GM23338 (cell line): ENCODE data around the gene ACOX3. TPM values are rescaled to one million over a fixed set of nuclear protein-coding genes. Genes with fewer than 3 reads are reported as not detected.

ENCODE experiments used
- POLR2AphosphoS5 ChIP-seq: IDR thresholded peaks from 2 replicates; pipeline ENCODE4 v1.6.1; 2016; ENCODE audit warnings: antibody characterized with exemption, low read depth
- REST ChIP-seq: IDR thresholded peaks from one replicate; pipeline ENCODE4 v1.6.1; 2018; ENCODE audit warnings: antibody characterized with exemption; ENCODE audit not compliant: unreplicated experiment
- ZNF331 ChIP-seq: fragments of 250-450 bp; sonication (Bioruptor Pico); IDR thresholded peaks from 2 replicates; pipeline ENCODE4 v1.5.0; 2020; ENCODE audit warnings: low read depth, mild to moderate bottlenecking, moderate library complexity
- polyA plus RNA-seq: library from polyadenylated mRNA; unstranded; fragments of >200 nt; fragmentation: Nextera tagmentation; extraction: Ambion mirVana; gene quantifications from 2 replicates; pipeline ENCODE4 v1.2.1, GENCODE V29; 2016
- total RNA-seq: library from RNA; depleted of rRNA; stranded (reverse); fragments of >200 nt; shearing (Covaris generic); gene quantifications from 2 replicates; pipeline ENCODE4 v1.2.3, GENCODE V29; 2014
- TF ChIP-seq, protein P1 (sequence below): fragments of 250-450 bp; sonication (Bioruptor Pico); IDR thresholded peaks from 2 replicates; pipeline ENCODE4 v1.5.0; 2020; ENCODE audit warnings: mild to moderate bottlenecking, moderate library complexity

ACOX3 gene
- total and polyA plus RNA-seq, 2 experiments from 2014 or later: 6.4 to 17.2 TPM

GRCh38 chr4:8345946-8346814 is 94.3 kb downstream of the ACOX3 start (continued):
- TF ChIP-seq, protein P1, sequence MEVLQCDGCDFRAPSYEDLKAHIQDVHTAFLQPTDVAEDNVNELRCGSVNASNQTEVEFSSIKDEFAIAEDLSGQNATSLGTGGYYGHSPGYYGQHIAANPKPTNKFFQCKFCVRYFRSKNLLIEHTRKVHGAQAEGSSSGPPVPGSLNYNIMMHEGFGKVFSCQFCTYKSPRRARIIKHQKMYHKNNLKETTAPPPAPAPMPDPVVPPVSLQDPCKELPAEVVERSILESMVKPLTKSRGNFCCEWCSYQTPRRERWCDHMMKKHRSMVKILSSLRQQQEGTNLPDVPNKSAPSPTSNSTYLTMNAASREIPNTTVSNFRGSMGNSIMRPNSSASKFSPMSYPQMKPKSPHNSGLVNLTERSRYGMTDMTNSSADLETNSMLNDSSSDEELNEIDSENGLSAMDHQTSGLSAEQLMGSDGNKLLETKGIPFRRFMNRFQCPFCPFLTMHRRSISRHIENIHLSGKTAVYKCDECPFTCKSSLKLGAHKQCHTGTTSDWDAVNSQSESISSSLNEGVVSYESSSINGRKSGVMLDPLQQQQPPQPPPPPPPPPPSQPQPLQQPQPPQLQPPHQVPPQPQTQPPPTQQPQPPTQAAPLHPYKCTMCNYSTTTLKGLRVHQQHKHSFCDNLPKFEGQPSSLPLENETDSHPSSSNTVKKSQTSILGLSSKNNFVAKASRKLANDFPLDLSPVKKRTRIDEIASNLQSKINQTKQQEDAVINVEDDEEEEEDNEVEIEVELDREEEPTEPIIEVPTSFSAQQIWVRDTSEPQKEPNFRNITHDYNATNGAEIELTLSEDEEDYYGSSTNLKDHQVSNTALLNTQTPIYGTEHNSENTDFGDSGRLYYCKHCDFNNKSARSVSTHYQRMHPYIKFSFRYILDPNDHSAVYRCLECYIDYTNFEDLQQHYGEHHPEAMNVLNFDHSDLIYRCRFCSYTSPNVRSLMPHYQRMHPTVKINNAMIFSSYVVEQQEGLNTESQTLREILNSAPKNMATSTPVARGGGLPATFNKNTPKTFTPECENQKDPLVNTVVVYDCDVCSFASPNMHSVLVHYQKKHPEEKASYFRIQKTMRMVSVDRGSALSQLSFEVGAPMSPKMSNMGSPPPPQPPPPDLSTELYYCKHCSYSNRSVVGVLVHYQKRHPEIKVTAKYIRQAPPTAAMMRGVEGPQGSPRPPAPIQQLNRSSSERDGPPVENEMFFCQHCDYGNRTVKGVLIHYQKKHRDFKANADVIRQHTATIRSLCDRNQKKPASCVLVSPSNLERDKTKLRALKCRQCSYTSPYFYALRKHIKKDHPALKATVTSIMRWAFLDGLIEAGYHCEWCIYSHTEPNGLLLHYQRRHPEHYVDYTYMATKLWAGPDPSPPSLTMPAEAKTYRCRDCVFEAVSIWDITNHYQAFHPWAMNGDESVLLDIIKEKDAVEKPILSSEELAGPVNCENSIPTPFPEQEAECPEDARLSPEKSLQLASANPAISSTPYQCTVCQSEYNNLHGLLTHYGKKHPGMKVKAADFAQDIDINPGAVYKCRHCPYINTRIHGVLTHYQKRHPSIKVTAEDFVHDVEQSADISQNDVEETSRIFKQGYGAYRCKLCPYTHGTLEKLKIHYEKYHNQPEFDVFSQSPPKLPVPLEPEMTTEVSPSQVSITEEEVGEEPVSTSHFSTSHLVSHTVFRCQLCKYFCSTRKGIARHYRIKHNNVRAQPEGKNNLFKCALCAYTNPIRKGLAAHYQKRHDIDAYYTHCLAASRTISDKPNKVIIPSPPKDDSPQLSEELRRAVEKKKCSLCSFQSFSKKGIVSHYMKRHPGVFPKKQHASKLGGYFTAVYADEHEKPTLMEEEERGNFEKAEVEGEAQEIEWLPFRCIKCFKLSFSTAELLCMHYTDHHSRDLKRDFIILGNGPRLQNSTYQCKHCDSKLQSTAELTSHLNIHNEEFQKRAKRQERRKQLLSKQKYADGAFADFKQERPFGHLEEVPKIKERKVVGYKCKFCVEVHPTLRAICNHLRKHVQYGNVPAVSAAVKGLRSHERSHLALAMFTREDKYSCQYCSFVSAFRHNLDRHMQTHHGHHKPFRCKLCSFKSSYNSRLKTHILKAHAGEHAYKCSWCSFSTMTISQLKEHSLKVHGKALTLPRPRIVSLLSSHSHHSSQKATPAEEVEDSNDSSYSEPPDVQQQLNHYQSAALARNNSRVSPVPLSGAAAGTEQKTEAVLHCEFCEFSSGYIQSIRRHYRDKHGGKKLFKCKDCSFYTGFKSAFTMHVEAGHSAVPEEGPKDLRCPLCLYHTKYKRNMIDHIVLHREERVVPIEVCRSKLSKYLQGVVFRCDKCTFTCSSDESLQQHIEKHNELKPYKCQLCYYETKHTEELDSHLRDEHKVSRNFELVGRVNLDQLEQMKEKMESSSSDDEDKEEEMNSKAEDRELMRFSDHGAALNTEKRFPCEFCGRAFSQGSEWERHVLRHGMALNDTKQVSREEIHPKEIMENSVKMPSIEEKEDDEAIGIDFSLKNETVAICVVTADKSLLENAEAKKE (CRISPR knock-in tag): no peak
- TF ChIP-seq ZNF331 (CRISPR knock-in tag) (no peak), POLR2AphosphoS5 (no peak), REST (no peak)
